Activated CD4-positive, alpha-beta T cell treated with anti-CD3 and anti-CD28 coated beads, Interleukin-2, amount 10 ng/mL, durations not matched to agents 24 days and 14 days (primary cell): Measurements from ENCODE around the gene GNA12. TPM values are rescaled to one million over a fixed set of nuclear protein-coding genes. Genes with fewer than 3 reads are reported as not detected.
"Not testable (repeated sequence)": the region's sequence is repeated elsewhere in the genome, so short reads cannot be mapped to it uniquely, and the experiment has no call there.

ENCODE experiments used
- DNase-seq: peaks from one replicate; pipeline ENCODE4 v3.0.0; 2022
- H3K27ac Mint-ChIP-seq: one replicate; pipeline ENCODE4 v1.8.0; 2022; ENCODE audit warnings: mild to moderate bottlenecking, mixed read lengths
- H3K27me3 Mint-ChIP-seq: one replicate; pipeline ENCODE4 v1.8.0; 2022; ENCODE audit warnings: mixed read lengths
- H3K36me3 Mint-ChIP-seq: one replicate; pipeline ENCODE4 v1.8.0; 2022; ENCODE audit warnings: low read depth, mild to moderate bottlenecking, mixed read lengths
- H3K4me1 Mint-ChIP-seq: one replicate; pipeline ENCODE4 v1.8.0; 2021; ENCODE audit warnings: mixed read lengths
- H3K4me3 Mint-ChIP-seq: one replicate; pipeline ENCODE4 v1.8.0; 2022; ENCODE audit warnings: mild to moderate bottlenecking, moderate library complexity, mixed read lengths
- H3K9me3 Mint-ChIP-seq: one replicate; pipeline ENCODE4 v1.8.0; 2021; ENCODE audit warnings: mixed read lengths
- intact Hi-C: fragments of 100-400 bp; cut with micrococcal nuclease; formaldehyde crosslinking; loops from one replicate; pipeline ENCODE4 v1.15.1; 2023
- total RNA-seq: library from RNA; stranded (reverse); gene quantifications from 2 replicates; pipeline ENCODE4 v1.2.3, GENCODE V29; 2022

The GNA12 gene
- total RNA-seq, 1 donor from 2014 or later = 31.0 TPM

DNA sequence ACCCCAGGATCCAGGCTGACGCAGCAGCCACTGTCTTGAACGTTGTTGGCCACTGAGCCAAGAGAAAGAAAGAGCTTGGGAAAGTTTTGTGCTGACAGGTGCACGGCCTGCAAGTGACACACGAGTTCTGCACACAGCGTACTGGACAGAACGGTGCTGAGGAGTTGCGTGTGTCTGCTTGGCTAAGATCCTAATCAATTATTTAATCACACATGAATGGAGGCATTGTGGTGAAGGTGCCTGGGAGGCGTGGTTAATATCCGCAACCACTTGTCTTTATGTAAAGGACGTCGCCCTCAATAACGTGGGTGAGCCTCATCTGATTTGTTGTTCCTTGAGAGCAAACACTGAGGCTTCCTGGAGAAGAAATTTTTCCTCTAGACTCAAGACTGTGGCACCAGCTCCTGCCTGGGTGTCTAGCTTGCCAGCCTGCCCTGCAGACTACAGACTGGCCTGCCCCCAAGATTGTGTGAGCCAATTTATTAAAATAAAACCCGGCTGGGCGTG lies 16.6 kb upstream of the GNA12 start:
- Mint-ChIP-seq H3K4me1 (peaks cover 29% of the 10 kb centered on the region), H3K9me3 (no peaks in the 10 kb centered on the region), H3K27me3 (no peaks in the 10 kb centered on the region), H3K36me3 (no peaks in the 10 kb centered on the region), H3K4me3 (no peak overlapping the region), H3K27ac (no peak overlapping the region)
- intact Hi-C loops = loop anchor here (5.0 to 10.0 kb wide), 2 partner anchors 42 to 814 kb away; no protein-coding TSS in a partner anchor
- no peak for DNase-seq

DNA sequence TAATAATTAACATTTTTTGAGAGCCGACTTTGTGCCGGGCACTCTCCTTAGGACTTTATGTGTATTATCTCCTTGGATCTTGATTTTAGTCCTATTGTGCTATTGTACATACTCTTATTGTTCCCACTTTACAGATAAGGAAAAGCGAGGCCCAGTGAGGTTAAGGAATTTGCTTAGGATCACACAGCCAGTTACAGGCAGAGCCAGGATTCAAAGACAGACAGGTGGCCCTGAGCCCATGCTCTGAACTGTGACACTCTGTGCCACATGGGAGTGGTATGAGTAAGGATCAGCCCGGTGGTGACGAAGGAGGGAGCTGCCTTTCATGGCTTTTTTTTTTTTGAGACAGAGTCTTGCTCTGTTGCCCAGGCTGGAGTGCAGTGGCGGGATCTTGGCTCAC lies 15.8 kb upstream of the GNA12 start:
- Mint-ChIP-seq H3K36me3 (no peaks in the 10 kb centered on the region), H3K9me3 (no peaks in the 10 kb centered on the region)
- intact Hi-C loops = loop anchor here (5.0 to 10.0 kb wide), 2 partner anchors 42 to 815 kb away; no protein-coding TSS in a partner anchor

DNA sequence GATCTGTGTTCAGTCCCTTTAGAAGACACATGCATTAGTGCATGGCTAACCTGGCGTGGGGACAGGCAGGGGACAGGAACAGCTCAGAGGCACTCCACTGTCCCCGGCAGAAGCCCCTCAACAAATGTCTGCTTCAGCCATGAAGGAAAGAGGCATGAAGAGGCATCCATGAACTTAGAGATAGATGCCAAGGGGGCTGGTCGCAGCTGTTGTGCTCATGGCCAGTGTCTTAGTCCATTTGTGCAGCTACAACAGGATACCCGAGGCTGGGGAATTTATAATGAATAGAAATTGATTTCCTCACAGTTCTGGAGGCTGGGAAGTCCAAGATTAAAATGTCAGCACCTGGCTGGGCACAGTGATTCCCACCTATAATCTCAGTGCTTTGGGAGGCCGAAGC lies 14.5 kb upstream of the GNA12 start:
- H3K4me3 Mint-ChIP-seq = no peak overlapping the region
- H3K27me3 Mint-ChIP-seq = no peaks in the 10 kb centered on the region
- H3K4me1 Mint-ChIP-seq = peaks cover 14% of the 10 kb centered on the region
- intact Hi-C loops = no loop called here
- no peak overlapping the region for H3K27ac Mint-ChIP-seq
- DNase-seq = no peak
- H3K9me3 Mint-ChIP-seq = no peaks in the 10 kb centered on the region
- H3K36me3 Mint-ChIP-seq = no peaks in the 10 kb centered on the region

More for the DNA sequence above, 15.8 kb upstream of the GNA12 start:
- Mint-ChIP-seq H3K27ac (no peak overlapping the region), H3K27me3 (no peaks in the 10 kb centered on the region), H3K4me1 (peaks cover 28% of the 10 kb centered on the region), H3K4me3 (no peak overlapping the region)
- DNase-seq = no peak

DNA sequence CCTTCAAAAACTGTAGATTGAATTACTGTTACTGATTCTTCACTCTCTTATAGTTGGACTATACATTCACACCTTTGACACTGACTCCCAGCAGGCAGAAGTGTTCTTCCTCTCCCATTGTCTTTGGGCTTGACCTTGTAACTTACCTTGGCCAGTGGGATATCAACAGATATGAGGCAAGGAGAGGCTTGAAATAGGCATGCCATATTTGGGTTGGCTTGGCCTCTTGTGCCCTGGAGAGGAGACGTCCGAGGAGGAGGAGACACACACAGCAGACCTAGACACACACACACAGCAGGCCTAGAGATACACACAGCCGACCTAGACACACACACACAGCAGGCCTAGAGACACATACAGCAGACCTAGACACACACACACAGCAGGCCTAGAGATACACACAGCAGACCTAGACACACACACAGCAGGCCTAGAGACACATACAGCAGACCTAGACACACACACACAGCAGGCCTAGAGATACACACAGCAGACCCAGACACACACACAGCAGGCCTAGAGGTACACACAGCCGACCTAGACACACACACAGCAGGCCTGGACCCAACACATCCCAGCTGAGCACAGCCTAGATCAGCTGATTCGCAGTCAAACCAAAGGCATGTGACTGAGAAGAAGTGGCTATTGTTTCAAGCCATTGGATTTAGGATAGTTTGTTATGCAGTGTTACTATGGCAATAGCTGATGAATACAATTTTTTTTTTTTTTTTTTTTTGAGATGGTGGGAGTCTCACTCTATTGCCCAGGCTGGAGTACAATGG lies 12.5 kb upstream of the GNA12 start:
- Mint-ChIP-seq H3K27me3 (no peaks in the 10 kb centered on the region), H3K36me3 (no peaks in the 10 kb centered on the region), H3K9me3 (no peaks in the 10 kb centered on the region), H3K27ac (no peak overlapping the region), H3K4me1 (peaks cover 5% of the 10 kb centered on the region), H3K4me3 (no peak overlapping the region)
- intact Hi-C loops = no loop called here
- DNase-seq = no peak

DNA sequence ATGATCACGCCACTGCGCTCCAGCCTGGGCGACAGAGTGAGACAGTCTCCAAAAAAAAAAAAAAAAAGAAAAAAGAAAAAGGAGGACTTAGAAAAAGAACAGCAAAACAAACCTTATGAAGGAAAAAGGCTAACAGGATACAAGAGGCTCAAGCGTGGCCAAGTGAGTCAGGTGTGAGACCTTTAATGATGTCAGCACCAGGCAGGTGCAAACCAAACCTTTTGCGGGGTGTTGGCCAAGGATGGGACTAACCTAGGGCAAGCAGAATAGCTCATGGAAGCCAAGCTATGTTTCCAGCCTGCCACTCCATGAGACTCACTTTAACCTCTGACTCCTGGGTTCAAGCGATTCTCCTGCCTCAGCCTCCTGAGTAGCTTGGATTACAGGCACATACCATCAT lies 11.3 kb upstream of the GNA12 start:
- H3K27me3 Mint-ChIP-seq = no peaks in the 10 kb centered on the region
- no peak overlapping the region for H3K27ac Mint-ChIP-seq
- no peaks in the 10 kb centered on the region for H3K36me3 Mint-ChIP-seq
- DNase-seq = no peak
- no peak overlapping the region for H3K4me3 Mint-ChIP-seq
- intact Hi-C loops = no loop called here
- peaks cover 9% of the 10 kb centered on the region for H3K4me1 Mint-ChIP-seq
- H3K9me3 Mint-ChIP-seq = no peaks in the 10 kb centered on the region

DNA sequence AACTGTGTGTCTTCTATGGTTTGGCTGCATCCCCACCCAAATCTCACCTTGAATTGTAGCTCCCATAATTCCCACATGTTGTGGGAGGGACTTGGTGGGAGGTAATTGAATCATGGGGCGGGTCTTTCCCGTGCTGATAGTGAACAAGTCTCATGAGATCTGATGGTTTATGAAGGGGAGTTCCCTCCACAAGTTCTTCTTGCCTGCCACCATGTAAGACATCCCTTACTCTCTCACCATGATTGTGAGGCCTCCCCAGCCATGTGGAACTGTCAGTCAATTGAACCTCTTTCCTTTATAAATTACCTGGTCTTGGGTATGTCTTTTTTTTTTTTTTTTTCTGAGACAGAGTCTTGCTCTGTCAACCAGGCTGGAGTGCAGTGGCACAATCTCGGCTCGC lies 9.4 kb upstream of the GNA12 start:
- H3K36me3 Mint-ChIP-seq, H3K27ac Mint-ChIP-seq, H3K4me3 Mint-ChIP-seq, DNase-seq, H3K9me3 Mint-ChIP-seq, intact Hi-C loops, H3K27me3 Mint-ChIP-seq, H3K4me1 Mint-ChIP-seq: not testable (repeated sequence)

DNA sequence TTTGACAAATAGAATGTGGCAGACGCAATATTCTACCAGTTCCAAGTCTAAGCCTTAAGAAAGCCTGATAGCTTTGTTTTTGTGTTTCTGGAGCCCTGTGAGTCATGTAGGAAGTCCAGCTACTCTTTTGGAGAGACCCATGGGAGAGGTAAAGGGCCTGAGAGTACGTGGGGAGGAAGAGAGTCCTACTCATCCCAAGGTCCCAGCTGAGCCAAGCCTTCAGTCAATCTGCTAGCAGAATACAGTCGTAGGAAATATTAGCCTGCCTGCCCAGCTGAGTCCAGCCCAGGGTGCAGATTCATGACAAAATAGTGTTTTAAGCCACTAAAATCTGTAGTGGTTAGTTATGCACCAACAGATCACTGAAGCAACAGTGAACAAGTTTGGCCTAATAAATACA lies 9.0 kb upstream of the GNA12 start:
- H3K27me3 Mint-ChIP-seq = no peaks in the 10 kb centered on the region
- peak overlapping the region; percentile 67 for H3K27ac Mint-ChIP-seq
- intact Hi-C loops = no loop called here
- H3K4me1 Mint-ChIP-seq = peaks cover 6% of the 10 kb centered on the region
- no peaks in the 10 kb centered on the region for H3K36me3 Mint-ChIP-seq
- no peak overlapping the region for H3K4me3 Mint-ChIP-seq
- no peaks in the 10 kb centered on the region for H3K9me3 Mint-ChIP-seq
- no peak for DNase-seq

DNA sequence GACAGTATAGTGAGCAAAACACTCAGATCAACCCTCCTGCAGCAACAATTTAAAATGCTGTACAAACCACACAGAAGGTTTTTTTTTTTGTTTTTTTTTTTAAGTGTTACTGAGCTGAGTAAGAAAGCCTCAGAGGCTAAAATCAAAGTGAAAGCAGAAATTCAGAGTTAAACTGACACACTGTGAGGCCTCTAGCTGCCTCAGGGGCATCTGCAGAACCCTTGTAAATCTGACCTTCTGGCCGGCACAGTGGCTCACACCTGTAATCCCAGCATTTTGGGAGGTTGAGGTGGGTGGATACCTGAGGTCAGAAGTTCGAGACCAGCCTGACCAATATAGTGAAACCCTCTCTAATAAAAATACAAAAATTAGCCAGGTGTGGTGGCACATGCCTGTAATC lies 7.4 kb upstream of the GNA12 start:
- intact Hi-C loops = no loop called here
- peak; percentile 74 for DNase-seq

DNA sequence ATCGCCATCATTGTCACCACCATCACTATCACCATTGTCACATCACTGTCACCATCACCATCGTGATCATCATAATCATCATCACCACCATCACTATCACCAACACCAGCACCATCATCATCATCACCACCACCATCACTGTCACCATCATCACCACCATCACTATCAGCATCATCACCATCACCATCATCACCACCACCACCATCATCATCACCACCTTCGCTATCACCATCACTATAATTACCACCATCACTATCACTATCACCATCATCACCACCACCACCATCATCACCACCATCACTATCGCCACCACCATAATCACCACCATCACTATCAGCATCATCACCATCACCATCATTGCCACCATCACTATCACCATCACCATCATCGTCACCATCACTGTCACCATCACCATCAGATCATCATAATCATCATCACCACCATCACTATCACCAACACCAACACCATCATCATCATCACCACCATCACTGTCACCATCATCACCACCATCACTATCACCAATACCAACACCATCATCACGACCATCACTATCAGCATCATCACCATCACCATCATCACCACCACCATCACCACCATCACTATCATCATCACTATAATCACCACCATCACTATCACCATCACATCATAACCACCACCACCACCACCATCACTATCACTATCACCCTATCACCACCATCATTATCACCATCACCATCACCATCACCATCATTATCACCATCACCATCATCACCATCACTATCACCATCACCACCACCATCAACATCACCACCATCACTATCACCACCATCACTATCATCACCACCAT lies 6.0 kb upstream of the GNA12 start:
- Mint-ChIP-seq H3K9me3 (no peaks in the 10 kb centered on the region), H3K4me1 (peaks cover 14% of the 10 kb centered on the region), H3K27me3 (no peaks in the 10 kb centered on the region), H3K36me3 (no peaks in the 10 kb centered on the region), H3K27ac (no peak overlapping the region), H3K4me3 (no peak overlapping the region)
- DNase-seq = no peak
- intact Hi-C loops = no loop called here

More for the DNA sequence above, 7.4 kb upstream of the GNA12 start:
- H3K9me3 Mint-ChIP-seq = no peaks in the 10 kb centered on the region
- no peaks in the 10 kb centered on the region for H3K36me3 Mint-ChIP-seq
- H3K4me3 Mint-ChIP-seq = peak overlapping the region; percentile 17
- H3K4me1 Mint-ChIP-seq = peaks cover 6% of the 10 kb centered on the region
- no peaks in the 10 kb centered on the region for H3K27me3 Mint-ChIP-seq
- peak overlapping the region; percentile 79 for H3K27ac Mint-ChIP-seq

DNA sequence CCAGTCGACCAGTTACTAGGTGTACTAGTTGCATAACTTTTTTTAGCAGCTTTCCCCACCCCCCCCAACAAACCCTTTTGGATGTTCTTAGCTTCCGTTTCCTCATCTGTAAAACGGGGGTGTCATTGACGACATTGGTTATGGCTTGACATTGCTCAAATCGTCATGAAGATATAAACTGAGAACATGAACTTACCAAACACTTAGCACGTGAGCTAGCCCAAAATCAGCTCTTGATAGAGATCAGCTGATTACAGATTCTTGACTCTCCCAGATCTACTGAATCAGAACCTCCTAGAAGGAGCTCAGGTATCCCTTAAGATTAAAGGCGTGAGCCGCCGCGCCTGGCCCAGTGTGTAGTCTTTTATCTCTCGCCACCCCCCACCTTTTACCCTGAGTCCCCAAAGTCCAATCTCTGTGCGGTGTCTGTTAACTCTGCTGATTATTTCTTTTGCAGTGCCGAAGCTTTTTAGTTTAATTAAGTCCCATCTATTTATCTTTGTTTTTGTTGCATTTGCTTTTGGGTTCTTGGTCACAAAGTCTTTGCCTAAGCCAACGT lies 1.0 kb upstream of the GNA12 start:
- Mint-ChIP-seq H3K4me3 (peak overlapping the region; percentile 82), H3K9me3 (no peaks in the 10 kb centered on the region), H3K36me3 (peaks cover 17% of the 10 kb centered on the region), H3K27me3 (no peaks in the 10 kb centered on the region), H3K4me1 (peaks cover 37% of the 10 kb centered on the region), H3K27ac (no peak overlapping the region)
- DNase-seq = no peak
- intact Hi-C loops = loop anchor here (2.0 kb wide), 2 partner anchors 18 to 86 kb away; no protein-coding TSS in a partner anchor

DNA sequence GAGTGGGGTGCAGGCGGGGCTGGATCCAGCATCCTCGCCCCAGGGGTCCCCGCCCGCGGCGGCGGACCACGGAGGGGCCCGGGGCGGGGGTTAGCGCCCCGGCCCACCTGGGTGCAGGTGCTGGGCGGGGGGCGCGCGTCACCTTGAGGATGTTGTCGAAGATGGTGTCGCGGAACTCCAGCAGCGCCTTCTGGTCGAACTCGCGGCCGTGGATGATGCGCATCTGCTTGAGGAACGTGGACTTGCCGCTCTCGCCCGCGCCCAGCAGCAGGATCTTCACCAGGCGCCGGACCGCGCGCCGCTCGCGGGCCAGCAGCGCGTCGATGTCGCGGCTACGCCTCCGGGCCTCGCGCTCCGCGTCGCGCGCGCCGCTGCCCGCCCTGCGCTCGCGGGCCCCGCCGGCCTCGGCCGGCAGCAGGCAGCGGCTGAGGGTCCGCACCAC lies 376 bp downstream of the GNA12 start:
- peak; percentile 81 for DNase-seq
- H3K9me3 Mint-ChIP-seq = no peaks in the 10 kb centered on the region
- H3K4me3 Mint-ChIP-seq = peak overlapping the region; percentile 85
- peaks cover 42% of the 10 kb centered on the region for H3K4me1 Mint-ChIP-seq
- intact Hi-C loops = loop anchor here (2.0 to 5.0 kb wide), 4 partner anchors 19 to 126 kb away; no protein-coding TSS in a partner anchor
- peaks cover 23% of the 10 kb centered on the region for H3K36me3 Mint-ChIP-seq
- peak overlapping the region; percentile 67 for H3K27ac Mint-ChIP-seq
- no peaks in the 10 kb centered on the region for H3K27me3 Mint-ChIP-seq

DNA sequence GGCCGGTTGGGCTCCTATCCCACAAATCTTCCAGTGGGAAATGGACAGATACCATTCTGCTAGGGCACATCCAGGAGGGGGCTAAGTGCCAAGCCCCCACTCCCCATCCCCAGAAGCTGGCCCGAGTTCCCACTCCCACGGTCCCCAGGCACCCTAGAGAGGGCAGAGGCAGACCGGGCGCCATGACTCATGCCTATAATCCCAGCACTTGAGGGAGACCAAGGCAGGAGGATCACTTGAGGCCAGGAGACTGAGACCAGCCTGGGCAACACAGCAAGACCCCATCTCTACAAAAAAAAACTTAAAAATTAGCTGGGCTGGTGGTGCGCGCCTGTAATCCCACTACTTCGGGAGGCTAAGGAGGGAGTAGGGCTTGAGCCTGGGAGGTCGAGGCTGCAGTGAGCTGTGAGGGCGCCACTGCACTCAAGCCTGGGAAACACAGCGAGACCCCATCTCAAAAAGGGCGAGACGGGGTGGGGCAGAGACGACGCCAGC lies 870 bp downstream of the GNA12 start:
- Mint-ChIP-seq H3K4me3 (peak overlapping the region; percentile 85), H3K27ac (peak overlapping the region; percentile 71), H3K4me1 (peaks cover 43% of the 10 kb centered on the region), H3K27me3 (no peaks in the 10 kb centered on the region), H3K36me3 (peaks cover 24% of the 10 kb centered on the region), H3K9me3 (no peaks in the 10 kb centered on the region)
- DNase-seq = peak; percentile 60
- intact Hi-C loops = loop anchor here (5.0 kb wide), 2 partner anchors 71 to 126 kb away; no protein-coding TSS in a partner anchor

DNA sequence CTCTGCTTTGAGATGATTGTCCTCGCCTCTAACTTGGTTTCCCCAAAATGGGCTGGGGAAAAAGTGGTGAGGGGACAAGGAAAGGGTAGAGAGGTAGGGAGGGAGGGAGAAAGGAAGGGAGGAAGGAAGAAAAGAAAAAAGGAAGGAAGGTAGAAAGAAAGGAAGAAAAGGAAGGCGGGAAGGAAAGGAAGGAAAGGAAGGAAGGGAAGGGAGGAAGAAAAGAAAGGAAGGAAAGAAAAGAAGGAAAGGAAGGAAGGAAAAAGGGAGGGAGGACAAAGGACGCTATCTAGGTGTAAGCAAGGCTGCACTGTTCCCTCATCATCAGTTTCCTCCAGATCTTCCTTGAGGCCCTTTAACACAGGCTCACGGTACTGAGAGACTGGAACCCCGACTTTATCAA lies 2.2 kb downstream of the GNA12 start:
- Mint-ChIP-seq H3K4me3 (peak overlapping the region; percentile 85), H3K4me1 (peaks cover 53% of the 10 kb centered on the region), H3K36me3 (peaks cover 26% of the 10 kb centered on the region)

More for the DNA sequence above, 2.2 kb downstream of the GNA12 start:
- intact Hi-C loops = loop anchor here (5.0 kb wide), 2 partner anchors 70 to 125 kb away; no protein-coding TSS in a partner anchor
- H3K27me3 Mint-ChIP-seq = no peaks in the 10 kb centered on the region
- no peaks in the 10 kb centered on the region for H3K9me3 Mint-ChIP-seq
- DNase-seq = no peak
- H3K27ac Mint-ChIP-seq = no peak overlapping the region
